Gastrocnemius medialis (tissue), 4 donors: ENCODE data around the gene NPAS2. TPM values are rescaled to one million over a fixed set of nuclear protein-coding genes. Genes with fewer than 3 reads are reported as not detected.

Experiments
- ATAC-seq, 2 donors: fragments of 150-250 bp; one replicate each; pipeline ENCODE4 v1.9.1; 2016
- DNase-seq, 2 donors: peaks; one replicate each; pipeline ENCODE4 v3.0.0-alpha.2; 2019
- H3K27ac ChIP-seq, 4 donors: fragments of 200-600 bp; sonication (generic); 1 replicate in 1 of 4; 2 replicates in 3 of 4; pipeline ENCODE4 v1.5.1; 2016 to 2018; ENCODE audit warnings: mild to moderate bottlenecking in 2 of 4, moderate library complexity in 1 of 4
- H3K27me3 ChIP-seq, 3 donors: fragments of 200-600 bp; sonication (generic) in 2 of 3; 1 replicate in 1 of 3; 2 replicates in 2 of 3; pipeline versions ENCODE4 v1.5.1 to v1.6.0; 2016 to 2019; ENCODE audit warnings: mild to moderate bottlenecking in 1 of 3, moderate library complexity in 1 of 3
- H3K36me3 ChIP-seq, 2 donors: fragments of 200-600 bp; sonication (generic) in 1 of 2; one replicate each; pipeline ENCODE4 v1.5.1; 2017 to 2018
- H3K4me1 ChIP-seq, 2 donors: fragments of 200-600 bp; sonication (generic) in 1 of 2; one replicate each; pipeline ENCODE4 v1.5.1; 2016 to 2017; ENCODE audit warnings: mild to moderate bottlenecking in 2 of 2
- H3K4me3 ChIP-seq, 4 donors: fragments of 200-600 bp; sonication (generic) in 3 of 4; 1 replicate in 1 of 4; 2 replicates in 3 of 4; pipeline ENCODE4 v1.5.1; 2016 to 2019; ENCODE audit warnings: mild to moderate bottlenecking in 2 of 4
- H3K9me3 ChIP-seq, 3 donors: fragments of 200-600 bp; sonication (generic) in 2 of 3; 1 replicate in 1 of 3; 2 replicates in 2 of 3; pipeline ENCODE4 v1.5.1; 2016 to 2019
- POLR2A ChIP-seq, 2 donors: fragments of 450-650 bp; IDR thresholded peaks; one replicate each; pipeline ENCODE4 v1.6.1; 2017; ENCODE audit warnings: antibody characterized with exemption in 2 of 2, mild to moderate bottlenecking in 2 of 2, moderate library complexity in 2 of 2
- in situ Hi-C, 4 donors: fragments of 200-750 bp; cut with MboI; loops; one replicate each; pipeline versions ENCODE4 v1.15.0 to v1.8.0; 2017; ENCODE audit warnings: low sequenced_read_pairs in 4 of 4
- intact Hi-C: fragments of 100-400 bp; cut with DNase I; formaldehyde crosslinking; loops from one replicate; pipeline ENCODE4 v1.15.1; 2023; ENCODE audit warnings: low total_unique reads
- total RNA-seq, 4 donors: library from RNA; depleted of rRNA; stranded (reverse); fragments of >200 nt; gene quantifications; one replicate each; pipeline versions ENCODE4 v1.1.0 to v1.2.3, GENCODE V29; 2016
- TF ChIP-seq, protein P1 (sequence below), 5 experiments: fragments of 450-650 bp in 3 of 5; fragments of 200-600 bp in 2 of 5; sonication (generic) in 2 of 5; IDR thresholded peaks in 4 of 5; conservative IDR thresholded peaks in 1 of 5; 1 replicate in 4 of 5; 2 replicates in 1 of 5; pipeline ENCODE4 v1.5.1; 2016 to 2019; ENCODE audit warnings: antibody characterized with exemption in 5 of 5, mild to moderate bottlenecking in 3 of 5, moderate library complexity in 3 of 5

NPAS2 gene
- total RNA-seq, 4 donors from 2014 or later, result 11.4 to 48.2 (median 36.6) TPM

DNA sequence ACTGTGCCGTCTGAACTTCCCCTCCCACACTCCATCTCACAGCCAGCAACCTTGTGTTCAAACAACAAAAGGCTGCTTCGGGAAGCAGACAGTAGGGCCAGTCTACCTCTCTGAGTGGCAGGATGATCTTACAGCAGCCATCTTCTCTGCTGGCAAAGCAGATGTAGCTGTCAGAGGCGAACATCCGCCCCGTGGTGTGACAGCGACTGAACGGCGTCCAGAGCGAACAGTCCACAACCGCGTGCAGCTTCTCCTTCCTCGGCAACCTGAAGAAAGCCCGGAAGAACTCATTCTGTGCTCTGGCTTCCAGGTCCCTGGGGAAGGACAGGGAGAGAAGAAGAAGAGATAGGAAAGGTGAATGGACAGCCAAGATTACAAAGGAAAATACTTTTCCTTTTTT lies 220.1 kb downstream of the NPAS2 start:
- H3K27me3 ChIP-seq, result no peaks in the 10 kb centered on the region
- no peak overlapping the region for H3K4me3 ChIP-seq
- H3K9me3 ChIP-seq, result no peaks in the 10 kb centered on the region
- no peak for TF ChIP-seq POLR2A (IDR thresholded peaks at IDR 0.05)
- TF ChIP-seq, protein P1, sequence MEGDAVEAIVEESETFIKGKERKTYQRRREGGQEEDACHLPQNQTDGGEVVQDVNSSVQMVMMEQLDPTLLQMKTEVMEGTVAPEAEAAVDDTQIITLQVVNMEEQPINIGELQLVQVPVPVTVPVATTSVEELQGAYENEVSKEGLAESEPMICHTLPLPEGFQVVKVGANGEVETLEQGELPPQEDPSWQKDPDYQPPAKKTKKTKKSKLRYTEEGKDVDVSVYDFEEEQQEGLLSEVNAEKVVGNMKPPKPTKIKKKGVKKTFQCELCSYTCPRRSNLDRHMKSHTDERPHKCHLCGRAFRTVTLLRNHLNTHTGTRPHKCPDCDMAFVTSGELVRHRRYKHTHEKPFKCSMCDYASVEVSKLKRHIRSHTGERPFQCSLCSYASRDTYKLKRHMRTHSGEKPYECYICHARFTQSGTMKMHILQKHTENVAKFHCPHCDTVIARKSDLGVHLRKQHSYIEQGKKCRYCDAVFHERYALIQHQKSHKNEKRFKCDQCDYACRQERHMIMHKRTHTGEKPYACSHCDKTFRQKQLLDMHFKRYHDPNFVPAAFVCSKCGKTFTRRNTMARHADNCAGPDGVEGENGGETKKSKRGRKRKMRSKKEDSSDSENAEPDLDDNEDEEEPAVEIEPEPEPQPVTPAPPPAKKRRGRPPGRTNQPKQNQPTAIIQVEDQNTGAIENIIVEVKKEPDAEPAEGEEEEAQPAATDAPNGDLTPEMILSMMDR (IDR thresholded peaks at IDR 0.05 in 4 of 5, conservative IDR thresholded peaks at IDR 0.05 in 1 of 5), result no peak
- in situ Hi-C loops, result loop anchor here in 1 of 4 donors (10.0 kb wide), 1 partner anchor 95 kb away; no protein-coding TSS in a partner anchor
- intact Hi-C loops, result no loop called here
- DNase-seq (no peak), ATAC-seq (no peak)
- peaks cover 0 to 4% of the 10 kb centered on the region in 2 donors for H3K4me1 ChIP-seq
- H3K27ac ChIP-seq, result peak overlapping the region; percentile 30 to 55 (median 44)
- H3K36me3 ChIP-seq, result peaks cover 2 to 58% of the 10 kb centered on the region in 2 donors

DNA sequence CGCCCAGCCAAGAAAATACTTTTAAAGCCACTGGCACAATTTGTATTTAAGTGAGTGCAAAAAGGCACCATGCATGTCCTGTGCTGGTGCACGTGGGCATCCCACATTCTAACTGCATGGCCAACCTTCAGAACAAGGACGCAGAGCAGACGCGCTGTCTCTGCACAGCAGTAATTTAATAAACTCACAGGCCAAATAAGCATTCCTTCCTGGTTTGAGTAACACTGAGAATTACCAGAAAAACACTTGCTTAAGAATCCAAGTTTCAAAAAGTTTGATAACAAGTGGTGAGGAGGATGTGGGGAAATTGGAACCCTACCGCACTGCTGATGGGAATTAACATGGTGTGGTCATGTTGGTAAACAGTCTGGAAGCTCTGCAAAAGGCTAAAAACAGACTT lies 220.8 kb downstream of the NPAS2 start:
- peaks cover 0 to 4% of the 10 kb centered on the region in 2 donors for H3K4me1 ChIP-seq
- H3K27ac ChIP-seq, result peak overlapping the region; percentile 30 to 55 (median 44)
- H3K36me3 ChIP-seq, result peaks cover 2 to 51% of the 10 kb centered on the region in 2 donors
- H3K9me3 ChIP-seq, result no peaks in the 10 kb centered on the region
- DNase-seq, result no peak
- TF ChIP-seq, protein P1 (IDR thresholded peaks at IDR 0.05 in 4 of 5, conservative IDR thresholded peaks at IDR 0.05 in 1 of 5), result no peak
- no peak for TF ChIP-seq POLR2A (IDR thresholded peaks at IDR 0.05)
- no peak overlapping the region for H3K4me3 ChIP-seq
- no peaks in the 10 kb centered on the region for H3K27me3 ChIP-seq
- in situ Hi-C loops (loop anchor here in 1 of 4 donors (10.0 kb wide), 1 partner anchor 94 kb away; no protein-coding TSS in a partner anchor), intact Hi-C loops (no loop called here)
- no peak for ATAC-seq

DNA sequence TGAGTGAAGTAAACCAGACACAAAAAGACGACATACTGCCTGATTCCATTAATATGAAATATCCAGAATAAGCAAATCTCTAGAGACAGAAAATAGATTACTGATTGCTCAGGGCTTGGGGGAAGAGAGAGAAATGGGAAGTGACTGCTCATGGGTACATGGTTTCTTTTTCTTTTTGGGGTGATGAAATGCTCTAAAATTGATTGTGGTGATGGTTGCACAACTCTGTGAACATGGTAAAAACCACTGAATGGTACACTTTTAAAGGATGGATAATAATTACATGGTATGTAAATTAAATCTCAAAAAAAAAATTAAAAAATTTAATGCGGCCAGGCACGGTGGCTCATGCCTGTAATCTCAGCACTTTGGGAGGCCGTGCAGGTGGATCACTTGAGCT lies 221.5 kb downstream of the NPAS2 start:
- ATAC-seq, result no peak
- intact Hi-C loops, result no loop called here

DNA sequence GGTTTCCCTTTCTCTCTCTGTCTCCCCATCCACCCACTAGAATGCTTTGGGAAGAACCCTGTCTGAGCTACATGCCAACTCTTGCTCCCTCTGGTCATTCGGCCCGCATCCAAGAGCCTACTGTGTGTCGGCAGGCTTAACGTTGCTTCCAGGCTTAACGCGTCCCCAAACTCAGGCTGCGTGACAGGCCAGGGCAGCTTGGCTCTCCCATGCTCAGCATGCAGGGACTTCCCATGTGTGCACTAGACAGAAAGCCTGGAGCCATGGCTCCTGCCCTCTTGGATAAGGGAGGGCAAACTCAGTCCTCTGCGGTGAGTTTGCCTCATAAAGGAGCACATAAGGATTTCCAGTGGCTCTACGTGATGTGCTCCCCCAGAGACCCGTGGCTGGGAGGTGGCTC lies 225.4 kb downstream of the NPAS2 start:
- TF ChIP-seq POLR2A (IDR thresholded peaks at IDR 0.05), result no peak
- TF ChIP-seq, protein P1 (IDR thresholded peaks at IDR 0.05 in 4 of 5, conservative IDR thresholded peaks at IDR 0.05 in 1 of 5), result no peak
- intact Hi-C loops (no loop called here), in situ Hi-C loops (loop anchor here in 1 of 4 donors (10.0 kb wide), 1 partner anchor 89 kb away; no protein-coding TSS in a partner anchor)
- H3K4me3 ChIP-seq, result no peak overlapping the region
- peaks cover 0 to 28% of the 10 kb centered on the region in 2 donors for H3K36me3 ChIP-seq
- ATAC-seq (no peak), DNase-seq (no peak)
- peak overlapping the region in 3 of 4 donors; percentile 72 to 80 (median 73) for H3K27ac ChIP-seq
- H3K27me3 ChIP-seq, result no peaks in the 10 kb centered on the region
- peaks cover 10 to 18% of the 10 kb centered on the region in 2 donors for H3K4me1 ChIP-seq
- H3K9me3 ChIP-seq, result no peaks in the 10 kb centered on the region

More for the DNA sequence above, 221.5 kb downstream of the NPAS2 start:
- no peaks in the 10 kb centered on the region for H3K27me3 ChIP-seq
- in situ Hi-C loops, result loop anchor here in 1 of 4 donors (10.0 kb wide), 1 partner anchor 93 kb away; no protein-coding TSS in a partner anchor
- peaks cover 0 to 4% of the 10 kb centered on the region in 2 donors for H3K4me1 ChIP-seq
- no peak overlapping the region for H3K4me3 ChIP-seq
- H3K36me3 ChIP-seq, result peaks cover 2 to 44% of the 10 kb centered on the region in 2 donors
- peak overlapping the region; percentile 30 to 55 (median 44) for H3K27ac ChIP-seq
- H3K9me3 ChIP-seq, result no peaks in the 10 kb centered on the region
- DNase-seq, result no peak
- no peak for TF ChIP-seq POLR2A (IDR thresholded peaks at IDR 0.05)

Other genes with a start within 250 kb of the NPAS2 start
- 100 to 1,000 TPM; 572 to 825 (median 762) TPM for gene RPL31, start 182.2 kb downstream of the NPAS2 start, total RNA-seq